ENCODE measurements around the gene PUS10.
"Not testable (repeated sequence)": the region's sequence is repeated elsewhere in the genome, so short reads cannot be mapped to it uniquely, and the experiment has no call there.

PUS10 gene

DNA sequence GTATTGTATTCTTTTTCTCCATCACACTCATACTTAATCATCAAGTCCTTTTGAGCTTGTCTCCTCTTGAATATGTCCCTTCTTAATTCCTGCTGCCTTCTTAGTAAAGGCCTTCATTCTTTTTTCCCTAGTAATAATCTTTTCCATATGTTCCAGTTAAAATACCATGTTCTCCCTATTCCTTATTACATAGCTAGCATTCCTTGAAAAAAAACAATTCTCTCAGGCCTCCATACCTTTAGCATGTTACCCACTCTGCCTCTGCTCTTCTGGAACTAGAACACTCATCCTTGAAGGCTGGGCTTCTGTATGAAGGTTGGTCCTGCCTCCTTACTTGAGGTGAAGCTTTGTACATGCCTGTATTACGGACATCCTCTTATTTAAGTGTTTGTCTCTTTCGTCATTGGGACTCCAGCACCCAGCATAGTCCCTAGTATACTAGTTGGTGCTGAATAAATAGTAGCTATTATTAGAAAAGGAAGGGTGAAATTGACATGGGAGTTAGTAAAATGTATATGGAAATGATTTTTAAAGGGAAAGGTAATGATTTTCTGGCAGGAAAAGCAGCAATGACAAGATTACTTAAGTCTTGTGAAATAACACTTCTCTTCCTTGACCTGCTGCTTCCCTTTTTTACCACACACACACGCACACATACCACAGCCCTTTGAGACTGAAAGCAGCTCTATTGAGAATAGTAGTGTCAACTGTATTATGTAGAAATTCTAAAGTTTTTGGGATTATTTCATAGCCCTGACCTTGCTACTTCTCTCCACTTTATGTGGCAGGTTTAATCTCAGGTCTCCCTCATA is 91.1 kb downstream of the PUS10 start:
- DNase-seq (ENCODE audit: low read depth): no peak

DNA sequence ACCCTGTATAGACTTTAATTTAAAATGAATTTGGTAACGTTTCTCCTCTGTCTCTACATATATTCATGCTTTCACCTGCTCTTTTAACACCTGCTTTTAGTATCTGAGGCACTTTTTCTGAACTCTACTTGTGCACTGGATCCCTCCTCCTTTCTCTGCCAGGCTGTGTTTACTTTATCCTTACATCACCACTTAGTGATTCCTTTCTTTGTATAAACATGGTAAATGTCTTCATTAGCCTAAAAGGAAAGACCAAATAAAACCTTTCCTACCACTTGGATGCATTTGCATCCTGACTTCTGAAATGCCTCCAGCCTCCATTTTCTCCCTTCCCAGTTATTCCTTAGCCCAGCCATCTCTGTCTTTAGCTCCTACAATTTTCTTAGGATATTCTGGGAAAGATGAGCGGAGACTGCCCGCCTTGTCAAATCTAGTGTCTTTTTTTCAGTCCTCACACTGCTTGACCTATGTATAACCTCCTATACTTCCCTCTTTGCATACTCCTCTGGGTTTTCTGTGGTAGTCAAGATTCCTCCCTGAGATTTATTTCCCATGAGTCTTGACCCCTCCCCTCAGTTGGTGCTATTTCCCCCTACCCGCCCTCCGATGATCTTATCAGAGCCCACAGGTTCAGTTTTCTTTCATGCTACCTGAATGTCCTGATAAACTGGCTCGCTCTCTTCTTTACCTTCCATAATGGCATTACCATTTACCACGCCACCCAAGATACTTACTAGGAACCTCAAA is 91.9 kb downstream of the PUS10 start:
- no peak for DNase-seq (ENCODE audit: low read depth)

DNA sequence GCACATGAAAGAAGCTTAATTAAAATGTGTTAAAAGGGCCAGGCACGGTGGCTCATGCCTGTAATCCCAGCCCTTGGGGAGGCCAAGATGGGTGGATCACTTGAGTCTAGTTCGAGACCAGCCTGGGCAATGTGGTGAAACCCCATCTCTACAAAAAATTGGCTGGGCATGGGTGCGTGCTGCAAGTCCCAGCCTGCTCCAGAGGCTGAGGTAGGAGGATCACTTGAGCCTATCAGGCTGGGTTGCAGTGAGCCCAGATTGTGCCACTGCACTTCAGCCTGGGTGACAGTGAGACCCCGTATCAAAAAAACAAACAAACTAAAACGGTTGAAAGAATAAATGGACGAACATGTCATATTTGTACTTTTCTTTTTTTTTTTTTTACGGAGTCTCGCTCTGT is 110.7 kb downstream of the PUS10 start:
- no peak for DNase-seq (ENCODE audit: low read depth)

DNA sequence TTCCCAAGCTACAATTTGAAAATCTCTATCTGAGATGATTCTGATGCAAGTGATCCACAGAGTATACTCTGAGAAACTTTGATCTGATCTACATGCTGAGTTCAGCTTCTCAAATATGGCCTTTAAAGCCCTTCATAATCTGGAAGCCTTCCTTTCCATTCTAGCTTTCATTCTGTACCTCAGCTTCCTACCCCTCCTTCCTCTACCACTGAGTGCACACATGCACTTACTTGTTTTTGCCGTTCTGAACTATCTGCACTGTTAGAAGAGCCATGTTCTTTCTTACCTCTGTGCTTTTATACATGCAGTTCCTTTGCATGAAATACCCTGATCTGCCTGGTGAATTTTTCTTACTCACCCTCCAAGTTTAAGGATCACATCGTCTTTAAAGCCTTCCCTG is 111.7 kb downstream of the PUS10 start:
- no peak for DNase-seq (ENCODE audit: low read depth)

DNA sequence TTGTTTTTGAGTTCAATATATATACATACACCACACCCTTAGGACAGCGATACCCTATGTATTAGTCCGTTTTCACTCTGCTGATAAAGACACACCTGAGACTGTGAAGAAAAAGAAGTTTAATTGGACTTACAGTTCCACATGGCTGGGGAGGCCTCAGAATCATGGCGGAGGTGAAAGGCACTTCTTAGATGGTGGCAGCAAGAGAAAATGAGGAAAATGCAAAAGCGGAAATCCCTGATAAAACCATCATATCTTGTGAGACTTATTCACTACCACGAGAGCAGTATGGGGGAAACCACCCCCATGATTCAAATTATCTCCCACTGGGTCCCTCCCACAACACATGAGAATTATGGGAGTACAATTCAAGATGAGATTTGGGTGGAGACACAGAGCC is 112.2 kb downstream of the PUS10 start:
- not testable (repeated sequence) for DNase-seq (ENCODE audit: low read depth)

DNA sequence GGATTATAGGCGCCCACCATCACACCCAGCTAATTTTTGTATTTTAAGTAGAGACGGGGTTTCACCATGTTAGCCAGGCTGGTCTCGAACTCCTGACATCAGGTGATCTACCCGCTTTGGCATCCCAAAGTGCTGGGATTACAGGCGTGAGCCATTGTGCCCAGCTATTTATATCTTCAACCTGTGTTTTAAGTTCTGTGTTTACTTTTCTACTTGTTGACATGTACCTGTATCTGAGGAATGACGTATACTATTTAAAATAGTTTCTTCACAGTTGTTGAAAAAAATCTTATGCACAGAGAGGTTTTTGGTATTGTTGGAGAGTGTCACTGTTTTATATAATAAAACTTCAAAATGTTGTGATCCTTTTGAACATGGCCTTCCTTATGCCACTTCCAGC is 116.8 kb downstream of the PUS10 start:
- DNase-seq (ENCODE audit: low read depth): not testable (repeated sequence)

DNA sequence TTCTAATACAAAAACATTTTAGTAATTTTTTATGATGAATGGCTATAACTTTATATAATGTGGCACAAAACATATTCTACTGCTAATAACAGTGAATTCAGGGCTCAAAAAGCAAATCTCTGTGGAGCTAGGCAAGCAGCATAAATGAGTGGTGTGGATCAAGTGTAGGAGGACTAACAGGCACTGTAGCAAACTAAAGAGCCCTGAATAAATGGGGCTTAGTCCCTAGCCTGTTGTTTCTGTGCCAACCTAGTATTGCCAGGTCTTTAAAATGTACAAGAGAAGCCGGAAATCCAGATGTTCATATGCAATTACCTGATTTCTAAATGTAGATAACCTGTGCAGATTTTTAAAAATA is 118.2 kb downstream of the PUS10 start:
- DNase-seq (ENCODE audit: low read depth): no peak

DNA sequence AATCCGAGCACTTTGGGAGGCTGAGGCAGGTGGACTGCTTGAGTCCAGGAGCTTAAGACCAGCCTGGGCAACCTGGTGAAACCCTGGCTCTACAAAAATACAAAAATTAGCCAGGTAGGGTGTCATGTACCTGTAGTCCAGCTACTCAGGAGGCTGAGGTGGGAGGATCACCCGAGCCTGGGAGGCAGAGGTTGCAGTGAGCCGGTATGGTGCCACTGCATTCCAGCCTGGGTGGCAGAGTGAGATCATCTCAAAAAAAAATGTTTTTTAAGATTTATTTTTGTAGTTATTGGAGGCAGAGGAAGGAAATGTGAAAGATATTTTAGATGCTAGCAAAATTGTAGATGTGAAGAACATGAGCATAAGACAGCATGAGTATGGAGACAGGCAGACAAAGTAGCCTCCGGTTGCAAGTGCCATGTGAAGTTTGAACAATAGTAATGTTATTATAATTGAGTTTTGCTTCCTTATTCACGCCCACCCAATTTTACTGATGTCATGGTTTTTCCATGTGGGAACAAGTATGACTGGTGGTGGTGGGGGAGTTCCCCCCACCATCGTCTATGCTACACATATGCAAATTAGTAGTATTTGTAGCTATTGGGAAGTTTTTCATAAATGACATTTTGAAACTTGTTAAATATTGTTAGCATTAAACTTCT is 118.7 kb downstream of the PUS10 start:
- no peak for DNase-seq (ENCODE audit: low read depth)

DNA sequence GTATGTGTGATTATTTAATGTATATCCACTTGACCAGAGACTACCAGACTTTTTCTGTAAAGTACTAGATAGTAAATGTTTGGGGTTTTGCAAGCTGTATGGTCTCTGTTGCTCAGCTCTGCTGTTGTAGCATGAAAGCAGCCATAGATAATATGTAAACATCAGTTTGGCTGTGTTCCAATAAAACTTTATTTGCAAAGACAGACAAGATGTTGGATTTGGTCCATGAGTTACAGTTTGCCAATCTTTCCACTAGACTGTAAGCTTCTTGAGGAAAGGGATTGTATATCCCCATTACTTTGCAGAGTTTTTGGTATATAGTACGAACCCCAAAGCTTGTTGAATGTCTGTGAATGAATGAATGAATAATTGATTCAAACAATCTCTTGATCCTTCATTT is 119.5 kb downstream of the PUS10 start:
- no peak for DNase-seq (ENCODE audit: low read depth)
